HEK293T (cell line): Measurements from ENCODE around the gene ANKRD16.

Source experiments
- ARNT ChIP-seq: fragments of 450-650 bp; IDR thresholded peaks from 2 replicates; pipeline ENCODE4 v1.6.1; 2017; ENCODE audit warnings: mild to moderate bottlenecking
- BHLHE40 ChIP-seq: fragments of 450-650 bp; IDR thresholded peaks from 2 replicates; pipeline ENCODE4 v1.6.1; 2016; ENCODE audit warnings: mild to moderate bottlenecking, moderate library complexity, borderline replicate concordance
- CTBP1 ChIP-seq: fragments of 450-650 bp; IDR thresholded peaks from 2 replicates; pipeline ENCODE4 v1.6.1; 2016; ENCODE audit warnings: borderline replicate concordance
- ELF4 ChIP-seq: fragments of 450-650 bp; IDR thresholded peaks from 2 replicates; pipeline ENCODE4 v1.6.1; 2017; ENCODE audit warnings: antibody characterized with exemption
- FOXA1 ChIP-seq: fragments of 450-650 bp; IDR thresholded peaks from 2 replicates; pipeline ENCODE4 v1.6.1; 2016; ENCODE audit warnings: mild to moderate bottlenecking
- FOXM1 ChIP-seq: fragments of 450-650 bp; IDR thresholded peaks from 2 replicates; pipeline ENCODE4 v1.6.1; 2017; ENCODE audit warnings: mild to moderate bottlenecking, borderline replicate concordance
- HDGF ChIP-seq: fragments of 450-650 bp; IDR thresholded peaks from 2 replicates; pipeline ENCODE4 v1.6.1; 2017; ENCODE audit warnings: antibody characterized with exemption, borderline replicate concordance
- LEF1 ChIP-seq: fragments of 450-650 bp; IDR thresholded peaks from 2 replicates; pipeline ENCODE4 v1.6.1; 2017; ENCODE audit warnings: mild to moderate bottlenecking, borderline replicate concordance
- NFRKB ChIP-seq: fragments of 450-650 bp; IDR thresholded peaks from 2 replicates; pipeline ENCODE4 v1.6.1; 2016; ENCODE audit warnings: mild to moderate bottlenecking, moderate library complexity
- PKNOX1 ChIP-seq: fragments of 450-650 bp; IDR thresholded peaks from 2 replicates; pipeline ENCODE4 v1.6.1; 2016
- SP1 ChIP-seq: fragments of 450-650 bp; IDR thresholded peaks from 2 replicates; pipeline ENCODE4 v1.6.1; 2017
- SUZ12 ChIP-seq: fragments of 450-650 bp; IDR thresholded peaks from 2 replicates; pipeline ENCODE4 v1.6.1; 2016; ENCODE audit warnings: mild to moderate bottlenecking
- TARDBP ChIP-seq: fragments of 450-650 bp; IDR thresholded peaks from 2 replicates; pipeline ENCODE4 v1.6.1; 2016
- ZNF384 ChIP-seq: fragments of 450-650 bp; IDR thresholded peaks from 2 replicates; pipeline ENCODE4 v1.6.1; 2016

DNA sequence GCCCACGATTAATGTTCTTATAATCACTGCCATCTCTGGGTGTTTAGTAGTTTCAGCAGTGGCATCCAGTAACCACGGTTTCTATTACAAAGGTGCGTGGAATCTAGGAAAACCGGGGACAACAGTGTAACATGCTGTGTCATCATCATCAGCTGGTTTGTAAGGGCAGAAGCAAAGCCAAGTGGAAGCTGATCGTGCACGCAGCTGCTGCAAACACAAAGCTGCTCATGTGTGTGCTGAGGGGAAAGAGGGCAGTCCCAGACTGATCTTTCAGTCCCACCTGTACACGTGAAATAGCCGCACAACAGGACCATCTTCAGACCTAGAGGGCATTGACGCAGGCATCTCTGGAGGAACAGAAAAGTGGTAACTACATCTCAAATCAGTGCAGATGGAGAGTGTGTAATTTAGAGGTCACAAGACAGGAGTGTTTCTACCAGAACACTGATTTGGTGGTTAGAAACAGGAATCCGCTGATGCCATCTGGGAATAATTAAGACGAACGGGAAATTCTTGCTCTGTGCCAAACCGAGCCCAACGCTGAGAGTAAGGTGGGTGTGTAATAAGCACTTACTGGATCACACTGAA lies 13.4 kb downstream of the ANKRD16 start:
- TF ChIP-seq PKNOX1 (no peak), BHLHE40 (no peak), FOXA1 (no peak), FOXM1 (no peak), SP1 (no peak), ZNF384 (no peak), ELF4 (no peak), SUZ12 (no peak), HDGF (no peak), ARNT (no peak), LEF1 (no peak), NFRKB (no peak), TARDBP (no peak), CTBP1 (no peak)
